Heart left ventricle (tissue), 16 donors: Measurements from ENCODE around the gene FEM1B. TPM values are rescaled to one million over a fixed set of nuclear protein-coding genes. Genes with fewer than 3 reads are reported as not detected.
A peak's percentile ranks its signal among the peaks of the same experiment; 100 is the strongest.

ENCODE experiments used
- ATAC-seq, 4 donors: fragments of 200-7000 bp; cut with Tn5 transposase; one replicate each; pipeline ENCODE4 v1.9.1; 2020 to 2022; ENCODE audit warnings: moderate library complexity in 4 of 4, mild to moderate bottlenecking in 3 of 4, moderate number of reproducible peaks in 1 of 4
- DNase-seq, 5 donors: peaks; one replicate each; pipeline ENCODE4 v3.0.0-alpha.2; 2020
- H3K27ac ChIP-seq, 12 donors: fragments of 200-600 bp; sonication (generic) in 4 of 12; one replicate each; pipeline versions ENCODE4 v1.5.0 to v1.8.0; 2016 to 2022; ENCODE audit warnings: mild to moderate bottlenecking in 2 of 12
- H3K27me3 ChIP-seq, 9 donors: fragments of 200-600 bp; sonication (generic) in 2 of 9; one replicate each; pipeline versions ENCODE4 v1.5.1 to v1.8.0; 2016 to 2022; ENCODE audit warnings: mild to moderate bottlenecking in 3 of 9
- H3K36me3 ChIP-seq, 9 donors: fragments of 200-600 bp; sonication (generic) in 2 of 9; one replicate each; pipeline versions ENCODE4 v1.5.0 to v1.8.0; 2018 to 2022; ENCODE audit warnings: mild to moderate bottlenecking in 2 of 9
- H3K4me1 ChIP-seq, 12 donors: fragments of 200-600 bp; sonication (generic) in 4 of 12; one replicate each; pipeline versions ENCODE4 v1.5.0 to v1.8.0; 2016 to 2022; ENCODE audit warnings: mild to moderate bottlenecking in 3 of 12
- H3K4me3 ChIP-seq, 12 donors: fragments of 200-600 bp; sonication (generic) in 4 of 12; one replicate each; pipeline versions ENCODE4 v1.5.0 to v1.8.0; 2017 to 2022; ENCODE audit warnings: mild to moderate bottlenecking in 9 of 12, moderate library complexity in 4 of 12
- H3K9me3 ChIP-seq, 12 donors: fragments of 200-600 bp; sonication (generic) in 4 of 12; one replicate each; pipeline versions ENCODE4 v1.5.0 to v1.8.0; 2016 to 2022; ENCODE audit warnings: mild to moderate bottlenecking in 1 of 12
- POLR2A ChIP-seq, 2 donors: fragments of 450-650 bp; IDR thresholded peaks; one replicate each; pipeline ENCODE4 v1.6.1; 2017; ENCODE audit warnings: antibody characterized with exemption in 2 of 2, mild to moderate bottlenecking in 2 of 2, moderate library complexity in 2 of 2
- WGBS, 4 donors: extraction: QIAGEN DNeasy Blood & Tissue Kit in 2 of 4; methylation state at CpG; one replicate each; pipeline versions ENCODE4 v1.1.5 to v1.1.7; 2013 to 2018; 5-methylcytosine and 5-hydroxymethylcytosine counted together
- intact Hi-C, 10 donors: fragments of 100-400 bp; cut with DNase I; formaldehyde crosslinking; loops; one replicate each; pipeline versions ENCODE4 v1.11.1 to v1.14.2; 2022
- polyA plus RNA-seq, 2 donors: library from polyadenylated mRNA; stranded (reverse); fragments of 200-250 nt; gene quantifications; one replicate each; pipeline ENCODE4 v1.2.3, GENCODE V29; 2013
- total RNA-seq, 9 donors: library from RNA; depleted of rRNA in 2 of 9; stranded (reverse); fragments of >200 nt in 2 of 9; fragmentation: NEBNext Ultra II Directional in 3 of 9; extraction: Animal tissue kit (Norgen Biotek cat#: 25700) in 3 of 9; gene quantifications; one replicate each; pipeline versions ENCODE4 v1.1.0 to v1.2.4, GENCODE V29; 2016 to 2023
- TF ChIP-seq, protein P1 (sequence below), 12 donors: fragments of 200-600 bp; sonication (generic) in 4 of 12; IDR thresholded peaks; one replicate each; pipeline versions ENCODE4 v1.5.0 to v1.8.0; 2018 to 2022; ENCODE audit warnings: antibody characterized with exemption in 12 of 12, mild to moderate bottlenecking in 5 of 12
- donor health status: ischemic (EF 13 %, LVEDD 7.1; RV severe dilation, severe dysfunction).
- donor health status: healthy with polysubstance abuse.
- donor health status: DM: no; HTN: yes; CAD: no.
- donor health status: DM: no; HTN: no; CAD: no.
- donor health status: ischemic (EF 25% LVEDD 6.9; RV normal size, moderate dysfunction).
- donor health status: ischemic (EF 25% LVEDD 5.7; RV mildly dilated, moderate dysfunction).
- donor health status: healthy.
- donor health status: DM: yes; HTN: yes; CAD: no.
- donor health status: ischemic (EF 35%, LVEDD 5.7; RV mildly dilated, moderate dysfunction).
- donor health status: nonischemic (EF 11% LVEDD 7.7; RV severe dilation, severe dysfunction).
- donor health status: DM: yes; HTN: yes; CAD: no.
- donor health status: PGD.
- donor health status: ischemic (EF 29% LVEDD 5.4; RV normal size, mild dysfunction).
- donor health status: nonischemic (EF 23%, LVEDD 6.1; RV moderate dilation, normal function).

The FEM1B gene
- total and polyA plus RNA-seq, 11 donors, result 9.3 to 94.0 (median 52.7) TPM

DNA sequence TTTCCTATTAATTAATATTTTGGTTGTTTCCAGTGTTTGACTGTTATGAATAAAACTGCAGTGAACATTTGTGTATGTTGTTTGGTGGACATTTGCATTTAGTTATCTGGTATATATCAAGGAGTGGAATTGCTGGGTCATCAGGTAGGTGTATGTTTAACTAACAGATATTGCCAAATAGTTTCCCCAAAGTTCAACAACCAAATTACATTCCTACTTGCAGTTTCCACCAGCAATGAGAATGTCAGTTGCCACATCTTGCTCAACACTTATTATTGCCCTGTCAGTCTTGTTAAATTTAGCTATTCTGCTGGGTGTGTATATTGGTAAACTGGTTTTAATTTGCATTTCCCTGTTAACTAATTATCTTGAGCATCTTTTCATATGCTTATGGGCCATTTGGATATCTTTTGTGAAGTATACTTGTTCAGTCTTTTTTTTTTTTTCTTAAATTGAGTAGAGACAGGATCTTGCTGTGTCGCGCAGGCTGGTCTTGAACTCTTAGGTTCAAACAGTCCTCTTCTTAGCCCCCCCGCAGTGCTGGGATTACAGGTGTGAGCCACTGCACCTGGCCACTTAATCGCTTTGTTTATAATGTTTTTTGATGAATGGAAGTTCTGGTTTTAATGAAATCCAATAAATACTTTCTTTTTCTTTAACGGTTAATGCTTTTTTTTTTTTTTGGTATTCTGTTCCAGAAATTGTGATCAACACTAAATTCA lies 7.9 kb downstream of the FEM1B start:
- WGBS, 4 donors, result 82 to 91% (median 86%) methylated on average over 5 of the region's 5 CpGs
- no peak for DNase-seq
- Histone ChIP-seq H3K27ac (peak overlapping the region in 4 of 12 donors; percentile 6 to 43 (median 26)), H3K36me3 (peaks cover 0 to 48% (median 27%) of the 10 kb centered on the region in 9 donors), H3K27me3 (no peaks in the 10 kb centered on the region), H3K4me3 (no peak overlapping the region), H3K4me1 (peaks cover 0 to 96% (median 77%) of the 10 kb centered on the region in 12 donors), H3K9me3 (no peaks in the 10 kb centered on the region)
- peak in 1 of 4 donors; percentile 29 for ATAC-seq
- intact Hi-C loops, result no loop called here
- TF ChIP-seq POLR2A (IDR thresholded peaks at IDR 0.05), result no peak

DNA sequence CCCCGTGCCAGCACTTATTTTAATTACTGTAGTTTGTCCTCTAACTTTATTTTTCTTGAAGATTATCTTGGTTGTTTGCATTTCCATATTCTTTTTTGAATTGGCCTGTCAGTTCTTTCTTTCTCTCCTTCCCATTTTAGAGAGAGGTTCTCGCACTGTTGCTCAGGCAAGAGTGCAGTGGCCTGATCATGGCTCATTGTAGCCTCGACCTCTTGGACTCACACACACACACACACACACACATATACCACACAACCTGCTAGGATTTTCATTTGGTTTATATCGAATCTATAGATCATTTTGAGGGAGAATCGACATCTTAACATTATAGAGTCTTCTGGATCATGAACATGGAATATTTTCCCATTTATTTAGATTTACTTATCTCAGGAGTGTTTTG lies 8.7 kb downstream of the FEM1B start:
- Histone ChIP-seq H3K36me3 (peaks cover 0 to 56% (median 36%) of the 10 kb centered on the region in 9 donors), H3K27me3 (no peaks in the 10 kb centered on the region), H3K9me3 (no peaks in the 10 kb centered on the region), H3K4me3 (no peak overlapping the region), H3K4me1 (peaks cover 3 to 96% (median 75%) of the 10 kb centered on the region in 12 donors), H3K27ac (peak overlapping the region in 2 of 12 donors; percentile 12 to 43)
- intact Hi-C loops, result no loop called here
- WGBS, 4 donors, result 60 to 68% (median 65%) methylated on average over 5 of the region's 5 CpGs
- ATAC-seq, result no peak
- DNase-seq, result no peak
- no peak for TF ChIP-seq POLR2A (IDR thresholded peaks at IDR 0.05)
- TF ChIP-seq, protein P1, sequence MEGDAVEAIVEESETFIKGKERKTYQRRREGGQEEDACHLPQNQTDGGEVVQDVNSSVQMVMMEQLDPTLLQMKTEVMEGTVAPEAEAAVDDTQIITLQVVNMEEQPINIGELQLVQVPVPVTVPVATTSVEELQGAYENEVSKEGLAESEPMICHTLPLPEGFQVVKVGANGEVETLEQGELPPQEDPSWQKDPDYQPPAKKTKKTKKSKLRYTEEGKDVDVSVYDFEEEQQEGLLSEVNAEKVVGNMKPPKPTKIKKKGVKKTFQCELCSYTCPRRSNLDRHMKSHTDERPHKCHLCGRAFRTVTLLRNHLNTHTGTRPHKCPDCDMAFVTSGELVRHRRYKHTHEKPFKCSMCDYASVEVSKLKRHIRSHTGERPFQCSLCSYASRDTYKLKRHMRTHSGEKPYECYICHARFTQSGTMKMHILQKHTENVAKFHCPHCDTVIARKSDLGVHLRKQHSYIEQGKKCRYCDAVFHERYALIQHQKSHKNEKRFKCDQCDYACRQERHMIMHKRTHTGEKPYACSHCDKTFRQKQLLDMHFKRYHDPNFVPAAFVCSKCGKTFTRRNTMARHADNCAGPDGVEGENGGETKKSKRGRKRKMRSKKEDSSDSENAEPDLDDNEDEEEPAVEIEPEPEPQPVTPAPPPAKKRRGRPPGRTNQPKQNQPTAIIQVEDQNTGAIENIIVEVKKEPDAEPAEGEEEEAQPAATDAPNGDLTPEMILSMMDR (IDR thresholded peaks at IDR 0.05), result no peak

DNA sequence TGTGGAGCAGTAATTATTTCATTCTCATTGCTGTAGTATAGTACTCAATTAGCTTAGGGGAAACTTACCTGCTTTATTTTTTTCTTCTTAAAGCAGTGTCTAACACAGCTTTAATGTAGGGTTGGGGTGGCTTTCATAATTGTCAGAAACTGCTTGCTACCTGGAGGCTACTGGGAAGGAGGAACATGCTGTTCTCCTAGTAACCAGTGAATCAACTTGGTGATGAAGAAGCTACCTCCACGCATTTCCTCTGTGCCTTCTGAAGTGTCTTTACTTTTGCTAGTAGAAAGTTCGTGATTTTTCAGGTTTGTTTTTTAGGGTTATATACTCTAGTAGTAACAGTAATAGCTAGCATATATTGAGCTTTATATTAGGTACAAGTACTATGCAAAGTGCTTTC lies 11.5 kb downstream of the FEM1B start:
- DNase-seq, result no peak
- H3K27me3 ChIP-seq, result no peaks in the 10 kb centered on the region
- H3K4me3 ChIP-seq, result no peak overlapping the region
- H3K36me3 ChIP-seq, result peaks cover 0 to 76% (median 55%) of the 10 kb centered on the region in 9 donors
- no peaks in the 10 kb centered on the region for H3K9me3 ChIP-seq
- intact Hi-C loops, result no loop called here
- no peak for TF ChIP-seq POLR2A (IDR thresholded peaks at IDR 0.05)
- TF ChIP-seq, protein P1 (IDR thresholded peaks at IDR 0.05), result no peak
- no peak for ATAC-seq
- H3K27ac ChIP-seq, result peak overlapping the region in 2 of 12 donors; percentile 8 to 14
- WGBS, 4 donors, result 80 to 84% (median 82%) methylated on average over 2 of the region's 2 CpGs
- H3K4me1 ChIP-seq, result peaks cover 5 to 96% (median 69%) of the 10 kb centered on the region in 12 donors

DNA sequence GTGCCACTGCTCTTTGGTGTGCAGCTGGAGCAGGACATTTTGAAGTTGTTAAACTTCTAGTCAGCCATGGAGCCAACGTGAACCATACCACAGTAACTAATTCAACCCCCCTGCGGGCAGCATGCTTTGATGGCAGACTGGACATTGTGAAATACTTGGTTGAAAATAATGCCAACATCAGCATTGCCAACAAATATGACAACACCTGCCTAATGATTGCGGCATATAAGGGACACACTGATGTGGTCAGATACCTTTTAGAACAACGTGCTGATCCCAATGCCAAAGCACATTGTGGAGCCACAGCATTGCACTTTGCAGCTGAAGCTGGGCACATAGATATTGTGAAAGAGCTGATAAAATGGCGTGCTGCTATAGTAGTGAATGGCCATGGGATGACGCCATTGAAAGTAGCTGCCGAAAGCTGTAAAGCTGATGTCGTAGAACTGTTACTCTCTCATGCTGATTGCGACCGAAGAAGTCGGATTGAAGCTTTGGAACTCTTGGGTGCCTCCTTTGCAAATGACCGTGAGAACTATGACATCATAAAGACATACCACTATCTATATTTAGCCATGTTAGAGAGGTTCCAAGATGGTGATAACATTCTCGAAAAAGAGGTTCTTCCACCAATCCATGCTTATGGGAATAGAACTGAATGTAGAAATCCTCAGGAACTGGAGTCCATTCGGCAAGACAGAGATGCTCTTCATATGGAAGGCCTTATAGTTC lies 12.2 kb downstream of the FEM1B start:
- Histone ChIP-seq H3K9me3 (no peaks in the 10 kb centered on the region), H3K27me3 (no peaks in the 10 kb centered on the region), H3K4me3 (no peak overlapping the region), H3K36me3 (peaks cover 0 to 71% (median 48%) of the 10 kb centered on the region in 9 donors), H3K27ac (peak overlapping the region in 4 of 12 donors; percentile 0 to 65 (median 26)), H3K4me1 (peaks cover 5 to 94% (median 65%) of the 10 kb centered on the region in 12 donors)
- no peak for TF ChIP-seq POLR2A (IDR thresholded peaks at IDR 0.05)
- TF ChIP-seq, protein P1 (IDR thresholded peaks at IDR 0.05), result no peak
- no peak for DNase-seq
- ATAC-seq, result peak; percentile 17 to 68 (median 59)
- intact Hi-C loops, result no loop called here
- 73 to 79% (median 78%) methylated on average over 14 of the region's 14 CpGs for WGBS, 4 donors
